Effector memory CD4-positive, alpha-beta T cell (primary cell): ENCODE data around the gene CDC20B.

ENCODE experiments used
- DNase-seq, 3 donors: peaks; one replicate each; pipeline ENCODE4 v3.0.0-alpha.2; 2020
- H3K27ac ChIP-seq: 2 replicates; pipeline ENCODE4 v1.7.0; 2013; ENCODE audit warnings: mild to moderate bottlenecking, low read length, moderate library complexity; ENCODE audit not compliant: insufficient read depth, poor library complexity, severe bottlenecking
- H3K27me3 ChIP-seq: replicated peaks from 2 replicates; pipeline ENCODE4 v1.7.0; 2013; ENCODE audit warnings: mild to moderate bottlenecking, low read length; ENCODE audit not compliant: insufficient read depth, control insufficient read depth, poor library complexity, severe bottlenecking
- H3K36me3 ChIP-seq: 2 replicates; pipeline ENCODE4 v1.7.0; 2013; ENCODE audit warnings: mild to moderate bottlenecking, low read length, moderate library complexity; ENCODE audit not compliant: control insufficient read depth, insufficient read depth
- H3K4me1 ChIP-seq: 2 replicates; pipeline ENCODE4 v1.7.0; 2013; ENCODE audit warnings: low read length, mild to moderate bottlenecking; ENCODE audit not compliant: control insufficient read depth, insufficient read depth, poor library complexity, severe bottlenecking
- H3K4me3 ChIP-seq: 2 replicates; pipeline ENCODE4 v1.7.0; 2013; ENCODE audit warnings: low read length, low read depth, mild to moderate bottlenecking; ENCODE audit not compliant: insufficient read depth, poor library complexity, severe bottlenecking
- H3K9me3 ChIP-seq: 2 replicates; pipeline ENCODE4 v1.7.0; 2013; ENCODE audit warnings: mild to moderate bottlenecking, low read length, moderate library complexity; ENCODE audit not compliant: control insufficient read depth
- total RNA-seq, 3 donors: gene quantifications; one replicate each; lab custom pipeline; 2026; lab: John Stamatoyannopoulos, UW

The CDC20B gene, protein sequence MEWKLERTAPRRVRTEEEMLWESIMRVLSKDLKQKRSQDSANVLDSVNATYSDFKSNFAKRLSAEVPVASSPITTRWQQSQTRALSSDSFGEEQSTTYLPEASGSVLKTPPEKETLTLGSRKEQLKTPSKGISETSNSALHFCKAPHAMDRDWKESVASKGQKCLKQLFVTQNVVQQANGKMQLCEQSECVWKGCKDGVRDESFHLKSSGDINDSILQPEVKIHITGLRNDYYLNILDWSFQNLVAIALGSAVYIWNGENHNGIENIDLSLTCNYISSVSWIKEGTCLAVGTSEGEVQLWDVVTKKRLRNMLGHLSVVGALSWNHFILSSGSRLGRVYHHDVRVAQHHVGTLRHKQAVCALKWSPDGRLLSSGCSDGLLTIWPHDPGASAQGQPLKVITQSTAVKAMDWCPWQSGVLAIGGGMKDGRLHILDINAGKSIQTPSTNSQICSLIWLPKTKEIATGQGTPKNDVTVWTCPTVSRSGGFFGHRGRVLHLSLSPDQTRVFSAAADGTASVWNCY
- 0.17 to 1.4 (median 0.39) reads per million in 3 donors for total RNA-seq

DNA sequence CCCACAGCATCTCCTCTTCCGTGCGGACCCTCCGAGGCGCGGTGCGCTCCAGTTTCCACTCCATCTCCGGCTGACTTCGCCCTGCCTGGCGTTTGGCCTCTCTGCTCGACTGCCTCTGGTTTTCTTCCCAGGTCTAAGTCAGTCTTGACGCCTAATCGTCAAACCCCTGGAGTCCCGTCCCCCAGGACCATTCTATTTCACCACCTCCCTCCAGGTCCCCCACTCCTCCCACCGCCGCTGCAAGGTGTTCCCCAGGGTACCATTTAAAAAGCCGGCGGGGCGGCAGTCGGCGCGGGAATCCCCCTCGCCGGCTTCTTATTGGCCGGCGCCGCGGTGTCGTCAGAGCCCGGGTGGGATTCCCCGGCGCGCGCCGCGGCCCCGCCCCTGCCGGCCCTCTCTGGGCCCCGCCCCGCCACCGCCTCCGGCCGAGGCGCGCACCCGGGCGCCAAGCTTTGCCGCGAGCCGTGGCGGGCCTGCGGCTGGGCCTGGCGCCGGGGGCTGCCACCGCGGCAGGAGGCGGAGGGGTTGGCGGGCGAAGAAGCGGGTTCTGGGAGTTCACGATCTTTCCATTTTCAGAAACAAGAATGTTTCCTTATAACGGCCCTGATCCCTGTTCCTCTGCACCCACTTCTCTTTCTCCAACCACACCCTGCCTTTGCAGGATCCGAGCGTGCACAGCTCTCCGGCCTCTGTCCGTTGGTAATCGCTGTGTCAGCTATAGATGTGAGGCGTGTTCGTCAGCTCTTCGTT lies at the start of gene CDC20B:
CDC20B (minus strand) TSS at position 241 of the 750 bp plus-strand sequence; CDS start at position 64, 177 bp downstream.
- no peaks in the 10 kb centered on the region for H3K36me3 ChIP-seq
- H3K4me3 ChIP-seq: peak within 1 kb of the TSS; percentile 50
- H3K27me3 ChIP-seq: peaks cover 41% of the 10 kb centered on the region
- DNase-seq: peak; percentile 63 to 74 (median 70)
- H3K27ac ChIP-seq: no peak within 1 kb of the TSS
- H3K4me1 ChIP-seq: peaks cover 24% of the 10 kb centered on the region
- H3K9me3 ChIP-seq: no peaks in the 10 kb centered on the region

DNA sequence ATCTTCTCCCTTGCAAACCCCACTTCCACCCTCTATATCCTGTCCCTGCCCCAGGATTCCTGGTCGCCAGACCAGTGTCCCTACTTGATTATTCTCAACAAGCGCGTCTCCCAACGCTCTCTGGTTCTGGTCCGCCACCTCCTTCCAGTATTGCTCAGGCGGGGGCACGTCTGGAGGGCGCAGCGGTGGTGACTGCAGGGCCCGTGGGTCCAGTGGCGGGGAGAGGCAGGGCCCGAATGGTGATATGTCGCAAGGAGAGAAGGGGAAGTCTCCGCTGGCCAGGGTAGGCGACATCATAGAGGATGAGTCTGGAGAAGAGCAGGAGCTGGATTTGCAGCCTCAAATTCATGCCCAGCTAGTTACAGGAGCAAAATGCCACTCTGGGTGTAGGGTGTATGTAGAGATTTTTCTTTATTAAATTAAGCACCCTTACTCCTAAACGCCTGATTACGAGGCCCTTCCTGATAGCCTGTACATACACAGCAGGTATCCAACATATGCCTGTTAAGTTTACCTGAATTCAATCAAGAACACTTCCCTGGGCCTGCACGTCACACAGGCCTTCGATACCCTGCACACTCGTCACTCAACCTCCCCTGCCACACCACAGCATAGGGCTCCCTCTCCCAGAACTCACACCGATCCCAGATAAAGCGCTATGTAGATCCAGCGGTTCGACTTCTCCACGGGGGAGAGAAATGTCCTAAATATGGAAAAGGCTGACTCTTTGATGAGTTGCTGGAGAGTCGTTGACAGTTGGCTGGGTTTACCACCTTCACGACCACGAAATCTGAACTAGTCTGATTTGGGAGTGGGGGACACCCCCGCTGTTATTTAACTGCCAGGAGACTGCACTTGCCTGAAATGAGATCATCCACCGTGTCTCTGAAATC lies 49.4 kb upstream of the CDC20B start:
- Histone ChIP-seq H3K9me3 (no peaks in the 10 kb centered on the region), H3K27ac (no peak overlapping the region), H3K27me3 (peaks cover 62% of the 10 kb centered on the region), H3K4me1 (peaks cover 26% of the 10 kb centered on the region), H3K36me3 (no peaks in the 10 kb centered on the region), H3K4me3 (no peak overlapping the region)
- no peak for DNase-seq

DNA sequence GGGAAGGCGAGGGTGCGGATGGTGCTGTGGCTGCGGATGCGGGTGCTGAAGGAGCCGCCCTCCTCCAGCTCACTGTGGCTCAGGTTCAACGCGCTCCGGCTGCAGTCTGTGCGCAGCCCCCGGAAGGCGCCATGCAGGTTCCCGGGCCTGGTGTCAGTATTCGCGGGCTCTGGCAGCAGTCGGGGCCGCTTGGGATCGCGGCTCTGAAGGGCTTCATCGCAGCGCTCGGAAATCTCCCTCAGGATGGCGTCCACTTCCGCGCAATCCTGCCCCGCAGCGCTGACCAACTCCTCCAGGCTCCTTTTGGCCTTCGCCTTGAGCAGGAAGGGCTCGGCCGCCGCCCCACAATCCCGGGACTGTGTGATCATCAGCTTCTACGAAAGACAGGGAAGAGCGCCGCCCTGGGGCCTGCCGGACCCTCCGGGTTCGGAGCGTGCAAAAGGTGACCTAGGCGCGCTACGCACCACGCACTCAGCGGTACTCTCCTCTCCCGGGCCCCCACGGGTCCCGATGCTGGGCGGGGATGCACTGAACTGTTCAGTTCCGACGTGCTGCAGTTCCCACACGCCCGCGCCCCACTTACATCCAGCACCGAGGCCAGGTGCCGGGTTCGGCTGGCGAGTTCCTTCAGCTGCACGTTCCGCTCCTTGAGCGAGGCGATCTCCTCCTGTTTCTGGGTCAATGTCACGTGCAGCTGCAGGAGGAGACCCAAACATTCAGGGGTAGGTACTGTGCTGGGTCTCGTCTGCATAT lies 47.6 kb upstream of the CDC20B start:
- H3K27ac ChIP-seq: no peak overlapping the region
- H3K9me3 ChIP-seq: no peaks in the 10 kb centered on the region
- peaks cover 15% of the 10 kb centered on the region for H3K4me1 ChIP-seq
- H3K4me3 ChIP-seq: peak overlapping the region; percentile 35
- no peaks in the 10 kb centered on the region for H3K36me3 ChIP-seq
- DNase-seq: no peak
- H3K27me3 ChIP-seq: peaks cover 47% of the 10 kb centered on the region

DNA sequence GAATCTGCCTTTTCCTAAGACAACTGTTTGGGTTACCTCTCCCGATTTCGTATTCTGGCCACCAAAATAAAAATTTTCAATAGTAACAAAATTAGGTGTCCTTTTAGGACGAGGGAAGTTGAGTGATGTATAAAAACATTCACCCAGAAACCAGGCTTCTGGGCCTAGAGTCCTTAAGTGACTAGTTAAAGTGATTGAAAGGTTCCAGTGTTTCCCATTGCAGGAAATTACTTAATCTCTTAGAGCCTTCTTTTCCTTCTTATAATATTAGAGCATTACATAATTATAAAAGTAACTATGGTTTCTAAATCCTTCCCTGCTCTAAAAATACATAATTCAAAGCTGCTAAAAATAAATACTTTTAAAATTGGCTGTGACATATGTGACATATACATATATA lies 46.8 kb upstream of the CDC20B start:
- Histone ChIP-seq H3K4me1 (peaks cover 15% of the 10 kb centered on the region), H3K4me3 (no peak overlapping the region), H3K9me3 (no peaks in the 10 kb centered on the region), H3K27me3 (peaks cover 43% of the 10 kb centered on the region), H3K36me3 (no peaks in the 10 kb centered on the region), H3K27ac (no peak overlapping the region)
- no peak for DNase-seq

DNA sequence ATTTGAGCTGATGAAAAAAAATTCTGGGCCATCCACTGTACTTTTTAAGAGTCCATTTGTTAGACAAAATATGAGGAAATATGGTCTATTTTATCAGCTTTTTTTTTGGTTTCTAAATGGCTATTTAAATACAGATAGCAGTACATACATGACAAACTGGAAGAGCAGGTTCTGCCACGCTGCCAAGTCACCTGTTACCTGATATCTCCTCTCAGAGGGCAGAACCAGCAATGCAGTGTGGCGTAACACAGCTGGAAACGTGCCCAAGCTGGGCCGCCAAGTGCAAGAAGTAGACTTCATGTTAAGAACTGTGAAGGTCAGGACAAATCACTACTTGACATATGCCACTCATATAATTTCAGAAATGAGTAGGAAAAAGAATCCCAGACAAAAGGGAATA lies 46.0 kb upstream of the CDC20B start:
- Histone ChIP-seq H3K27ac (no peak overlapping the region), H3K27me3 (peaks cover 41% of the 10 kb centered on the region), H3K9me3 (no peaks in the 10 kb centered on the region), H3K4me1 (peaks cover 15% of the 10 kb centered on the region), H3K36me3 (no peaks in the 10 kb centered on the region), H3K4me3 (no peak overlapping the region)
- no peak for DNase-seq

DNA sequence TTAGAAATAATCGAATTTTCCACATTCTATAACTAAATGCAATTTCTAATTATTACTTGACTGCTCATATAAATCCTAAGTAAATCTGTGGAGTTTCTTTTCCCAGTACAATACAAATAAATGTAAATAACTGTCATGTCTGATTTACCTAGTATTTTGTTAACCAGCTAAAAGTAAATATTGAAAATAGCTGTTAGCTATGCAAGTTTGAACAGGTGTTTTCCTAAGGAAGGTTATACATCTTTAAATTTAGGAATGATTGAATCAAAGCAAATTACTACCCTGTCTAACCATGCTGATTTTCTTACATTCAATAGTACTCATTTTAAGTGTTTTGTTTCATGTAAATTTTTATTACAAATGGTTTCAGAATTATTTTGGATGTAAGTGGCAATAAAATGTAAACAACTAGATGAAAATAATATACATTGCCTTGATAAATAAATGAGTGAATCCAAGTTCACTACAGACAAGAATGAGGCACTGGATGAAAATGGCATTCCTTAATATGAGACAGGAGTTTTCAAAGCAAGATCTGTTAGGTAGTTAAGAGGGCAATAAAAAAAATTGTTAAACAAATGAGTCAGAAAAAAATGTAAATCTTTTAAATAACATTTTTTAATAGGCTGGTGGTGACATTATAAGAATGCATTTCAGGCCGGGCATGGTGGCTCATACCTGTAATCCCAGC lies 38.4 kb upstream of the CDC20B start:
- no peak overlapping the region for H3K27ac ChIP-seq
- DNase-seq: no peak
- no peak overlapping the region for H3K4me3 ChIP-seq
- no peaks in the 10 kb centered on the region for H3K27me3 ChIP-seq
- no peaks in the 10 kb centered on the region for H3K36me3 ChIP-seq
- H3K4me1 ChIP-seq: no peaks in the 10 kb centered on the region
- H3K9me3 ChIP-seq: no peaks in the 10 kb centered on the region

DNA sequence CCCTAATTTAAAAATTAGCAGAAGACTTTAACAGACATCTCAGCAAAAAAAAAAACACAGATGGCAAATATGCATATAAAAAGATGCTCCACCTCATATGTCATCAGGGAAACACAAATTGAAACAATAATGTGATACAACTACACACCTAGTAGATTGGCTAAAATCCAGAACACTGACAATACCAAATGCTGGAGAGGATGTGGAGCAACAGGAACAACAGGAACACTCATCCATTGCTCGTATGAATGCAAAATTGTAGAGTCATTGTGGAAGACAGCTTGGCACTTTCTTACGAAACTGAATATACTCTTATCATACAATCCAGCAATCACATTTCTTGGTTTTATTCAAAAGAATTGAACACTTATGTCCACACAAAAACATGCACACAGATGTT lies 32.0 kb upstream of the CDC20B start:
- H3K4me1 ChIP-seq: no peaks in the 10 kb centered on the region
- no peak overlapping the region for H3K4me3 ChIP-seq
- H3K36me3 ChIP-seq: no peaks in the 10 kb centered on the region
- H3K27ac ChIP-seq: no peak overlapping the region
- H3K9me3 ChIP-seq: no peaks in the 10 kb centered on the region
- DNase-seq: no peak
- no peaks in the 10 kb centered on the region for H3K27me3 ChIP-seq

DNA sequence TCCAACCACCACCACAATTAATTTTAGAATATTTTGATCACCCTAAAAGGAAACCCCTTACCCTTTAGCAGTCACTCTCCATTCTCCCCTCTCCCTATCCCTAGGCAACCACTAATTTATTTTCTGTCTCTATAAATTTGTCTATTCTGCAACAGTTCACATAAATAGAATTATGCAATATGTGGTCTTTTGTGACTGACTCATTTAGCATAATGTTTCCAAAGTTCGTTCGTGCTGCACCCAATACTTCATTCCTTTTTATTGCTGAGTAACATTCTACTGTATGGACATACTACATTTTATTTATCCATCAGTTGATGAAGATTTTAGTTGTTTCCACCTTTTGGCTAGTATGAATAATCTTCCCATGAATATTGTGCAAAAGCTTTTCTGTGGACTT lies 18.2 kb upstream of the CDC20B start:
- Histone ChIP-seq H3K9me3 (no peaks in the 10 kb centered on the region), H3K4me1 (no peaks in the 10 kb centered on the region), H3K36me3 (no peaks in the 10 kb centered on the region), H3K4me3 (no peak overlapping the region), H3K27ac (no peak overlapping the region), H3K27me3 (peaks cover 23% of the 10 kb centered on the region)
- DNase-seq: no peak
